ENCODE data around the gene CTNNA2. TPM values are rescaled to one million over a fixed set of nuclear protein-coding genes. Genes with fewer than 3 reads are reported as not detected.

Gene CTNNA2
- total RNA-seq, 1 donor from 2014 or later = not detected

GRCh38 chr2:79799729-79800128 is 286.9 kb downstream of the CTNNA2 start:
- DNase-seq = no peak
- Histone ChIP-seq H3K36me3 (no peaks in the 10 kb centered on the region), H3K27ac (no peak overlapping the region), H3K4me1 (no peaks in the 10 kb centered on the region), H3K27me3 (no peaks in the 10 kb centered on the region), H3K9me3 (no peaks in the 10 kb centered on the region), H3K4me3 (no peak overlapping the region)
- intact Hi-C loops (cut with DNase I) = no loop called here
- TF ChIP-seq CTCF (IDR thresholded peaks at IDR 0.05) = no peak
- ATAC-seq = no peak

- ATAC-seq = no peak
- no peaks in the 10 kb centered on the region for H3K36me3 ChIP-seq
- intact Hi-C loops (cut with DNase I) = no loop called here
Measured at GRCh38 chr2:79801082-79801481, 288.2 kb downstream of the CTNNA2 start.

GRCh38 chr2:79817288-79817687 is 304.4 kb downstream of the CTNNA2 start:
- no peaks in the 10 kb centered on the region for H3K36me3 ChIP-seq
- no peaks in the 10 kb centered on the region for H3K9me3 ChIP-seq
- no peak for ATAC-seq
- DNase-seq = no peak
- no peaks in the 10 kb centered on the region for H3K4me1 ChIP-seq
- intact Hi-C loops (cut with DNase I) = no loop called here
- no peak for TF ChIP-seq CTCF (IDR thresholded peaks at IDR 0.05)
- H3K27ac ChIP-seq = no peak overlapping the region
- no peak overlapping the region for H3K4me3 ChIP-seq
- no peaks in the 10 kb centered on the region for H3K27me3 ChIP-seq

More at GRCh38 chr2:79801082-79801481, 288.2 kb downstream of the CTNNA2 start:
- no peak for TF ChIP-seq CTCF (IDR thresholded peaks at IDR 0.05)
- H3K27me3 ChIP-seq = no peaks in the 10 kb centered on the region
- H3K4me3 ChIP-seq = no peak overlapping the region
- DNase-seq = no peak
- no peak overlapping the region for H3K27ac ChIP-seq
- H3K9me3 ChIP-seq = no peaks in the 10 kb centered on the region
- no peaks in the 10 kb centered on the region for H3K4me1 ChIP-seq

GRCh38 chr2:79820281-79820680 is 307.4 kb downstream of the CTNNA2 start:
- Histone ChIP-seq H3K27ac (no peak overlapping the region), H3K27me3 (no peaks in the 10 kb centered on the region), H3K4me3 (no peak overlapping the region), H3K9me3 (no peaks in the 10 kb centered on the region), H3K4me1 (no peaks in the 10 kb centered on the region), H3K36me3 (no peaks in the 10 kb centered on the region)
- DNase-seq = no peak
- no peak for TF ChIP-seq CTCF (IDR thresholded peaks at IDR 0.05)
- ATAC-seq = no peak
- intact Hi-C loops (cut with DNase I) = no loop called here

- Histone ChIP-seq H3K4me3 (no peak overlapping the region), H3K4me1 (no peaks in the 10 kb centered on the region), H3K27me3 (no peaks in the 10 kb centered on the region), H3K27ac (no peak overlapping the region), H3K36me3 (no peaks in the 10 kb centered on the region), H3K9me3 (no peaks in the 10 kb centered on the region)
- DNase-seq (no peak), ATAC-seq (no peak)
- intact Hi-C loops (cut with DNase I) = no loop called here
- TF ChIP-seq CTCF (IDR thresholded peaks at IDR 0.05) = no peak
Measured at GRCh38 chr2:79822136-79822535, 309.3 kb downstream of the CTNNA2 start.

GRCh38 chr2:79824086-79824786 is 311.4 kb downstream of the CTNNA2 start:
- no peak overlapping the region for H3K27ac ChIP-seq
- ATAC-seq = no peak
- intact Hi-C loops (cut with DNase I) = no loop called here
- no peaks in the 10 kb centered on the region for H3K4me1 ChIP-seq
- H3K36me3 ChIP-seq = no peaks in the 10 kb centered on the region
- H3K27me3 ChIP-seq = no peaks in the 10 kb centered on the region
- no peaks in the 10 kb centered on the region for H3K9me3 ChIP-seq
- DNase-seq = no peak
- TF ChIP-seq CTCF (IDR thresholded peaks at IDR 0.05) = no peak
- no peak overlapping the region for H3K4me3 ChIP-seq

All from upper lobe of right lung (tissue), 1 donor.